ENCODE results near the gene SMIM36. TPM values are rescaled to one million over a fixed set of nuclear protein-coding genes. Genes with fewer than 3 reads are reported as not detected.

The SMIM36 gene
- total RNA-seq, 1 experiment from 2014 or later: not detected

GRCh38 chr17:55434721-55435120 lies 76.5 kb downstream of the SMIM36 start (continued):
- TF ChIP-seq FOXP4 (CRISPR knock-in tag; IDR thresholded peaks at IDR 0.05) (no peak), ZNF317 (CRISPR knock-in tag; IDR thresholded peaks at IDR 0.05; ENCODE audit: borderline replicate concordance, low read depth) (no peak), MYBL2 (CRISPR knock-in tag; IDR thresholded peaks at IDR 0.05) (no peak), JAZF1 (CRISPR knock-in tag; IDR thresholded peaks at IDR 0.05) (no peak), TP53 (CRISPR knock-in tag; IDR thresholded peaks at IDR 0.05) (no peak), HMGXB4 (CRISPR knock-in tag; IDR thresholded peaks at IDR 0.05) (no peak), CREB1 (CRISPR knock-in tag; IDR thresholded peaks at IDR 0.05) (no peak), ZNF219 (CRISPR knock-in tag; IDR thresholded peaks at IDR 0.05; ENCODE audit: borderline replicate concordance) (no peak), ZNF671 (CRISPR knock-in tag; IDR thresholded peaks at IDR 0.05) (no peak), TEAD1 (CRISPR knock-in tag; IDR thresholded peaks at IDR 0.05) (no peak), FOXK1 (CRISPR knock-in tag; IDR thresholded peaks at IDR 0.05) (no peak), SMAD3 (CRISPR knock-in tag; IDR thresholded peaks at IDR 0.05; ENCODE audit: borderline replicate concordance) (no peak), TCF7 (CRISPR knock-in tag; IDR thresholded peaks at IDR 0.05; ENCODE audit: low read depth) (no peak), ZNF512 (CRISPR knock-in tag; IDR thresholded peaks at IDR 0.05; ENCODE audit: borderline replicate concordance) (no peak), ATF6 (CRISPR knock-in tag; IDR thresholded peaks at IDR 0.05) (no peak)

- Mint-ChIP-seq H3K4me3 (no peak overlapping the region), H3K27me3 (ENCODE audit: low read depth) (no peaks in the 10 kb centered on the region), H3K9me3 (peaks cover 7% of the 10 kb centered on the region), H3K4me1 (peaks cover 28% of the 10 kb centered on the region), H3K27ac (peak overlapping the region; percentile 35; the same call in 1 of the 2 replicates), H3K36me3 (peaks cover 6% of the 10 kb centered on the region; the same call in 1 of the 2 replicates)
- no peak for TF ChIP-seq ZMAT4 (CRISPR knock-in tag; IDR thresholded peaks at IDR 0.05)
- TF ChIP-seq GABPB1 (CRISPR knock-in tag; IDR thresholded peaks at IDR 0.05): peak; percentile 68
- ATAC-seq (no peak), DNase-seq (ENCODE audit: low spot score) (no peak)
- POLR2A ChIA-PET: no interaction called here
- CTCF ChIA-PET: no interaction called here
These were observed 77.4 kb downstream of the SMIM36 start for GRCh38 chr17:55433629-55434422.
